GM10248 (cell line): ENCODE results near the gene LTBP1.

ENCODE experiments used
- CTCF ChIA-PET: fragments of 300-600 bp; sonication (Branson Sonifier 250); formaldehyde crosslinking; extraction: SDS; loops from one replicate; lab custom pipeline; 2021; ENCODE audit warnings: antibody characterized with exemption; lab: Yijun Ruan, JAX
- POLR2A ChIA-PET: fragments of 350-650 bp; sonication (Branson Sonifier 250); formaldehyde crosslinking; extraction: SDS; loops from one replicate; lab custom pipeline; 2020; ENCODE audit warnings: antibody characterized with exemption; lab: Yijun Ruan, JAX
- DNase-seq: peaks from one replicate; pipeline ENCODE4 v3.0.0; 2012; ENCODE audit errors: extremely low spot score
- TF ChIP-seq, protein P1 (sequence below): IDR thresholded peaks from 2 replicates; pipeline ENCODE4 v1.5.1; 2012; ENCODE audit warnings: mild to moderate bottlenecking, low read depth; ENCODE audit errors: extremely low read depth, missing control alignments, control extremely low read depth

LTBP1 gene

DNA sequence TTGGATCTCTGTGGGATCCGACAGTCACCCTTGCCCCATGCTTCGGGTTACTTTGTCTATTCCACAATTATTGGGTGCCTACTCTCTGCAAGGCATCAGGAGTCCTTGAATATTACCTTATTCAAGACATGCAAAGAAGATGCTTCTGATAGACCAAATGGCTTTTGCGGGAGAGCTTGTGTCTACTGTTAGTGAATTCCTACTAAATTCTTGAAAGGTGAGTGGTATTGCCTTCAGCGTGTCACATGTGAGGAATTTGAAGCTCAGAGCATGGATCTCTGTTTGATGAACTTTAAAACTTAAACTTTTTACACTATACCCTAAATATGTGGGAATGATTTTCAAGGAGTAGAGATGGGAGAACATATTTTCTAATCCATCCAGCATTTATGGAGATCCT lies 184.4 kb downstream of the LTBP1 start:
- ChIA-PET CTCF (interaction anchor here (1.4 kb wide), 1 partner anchor 10 kb away, joined by 3 read pairs; no protein-coding TSS in a partner anchor), POLR2A (no interaction called here)
- DNase-seq, result no peak
- TF ChIP-seq, protein P1, sequence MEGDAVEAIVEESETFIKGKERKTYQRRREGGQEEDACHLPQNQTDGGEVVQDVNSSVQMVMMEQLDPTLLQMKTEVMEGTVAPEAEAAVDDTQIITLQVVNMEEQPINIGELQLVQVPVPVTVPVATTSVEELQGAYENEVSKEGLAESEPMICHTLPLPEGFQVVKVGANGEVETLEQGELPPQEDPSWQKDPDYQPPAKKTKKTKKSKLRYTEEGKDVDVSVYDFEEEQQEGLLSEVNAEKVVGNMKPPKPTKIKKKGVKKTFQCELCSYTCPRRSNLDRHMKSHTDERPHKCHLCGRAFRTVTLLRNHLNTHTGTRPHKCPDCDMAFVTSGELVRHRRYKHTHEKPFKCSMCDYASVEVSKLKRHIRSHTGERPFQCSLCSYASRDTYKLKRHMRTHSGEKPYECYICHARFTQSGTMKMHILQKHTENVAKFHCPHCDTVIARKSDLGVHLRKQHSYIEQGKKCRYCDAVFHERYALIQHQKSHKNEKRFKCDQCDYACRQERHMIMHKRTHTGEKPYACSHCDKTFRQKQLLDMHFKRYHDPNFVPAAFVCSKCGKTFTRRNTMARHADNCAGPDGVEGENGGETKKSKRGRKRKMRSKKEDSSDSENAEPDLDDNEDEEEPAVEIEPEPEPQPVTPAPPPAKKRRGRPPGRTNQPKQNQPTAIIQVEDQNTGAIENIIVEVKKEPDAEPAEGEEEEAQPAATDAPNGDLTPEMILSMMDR, result no peak

DNA sequence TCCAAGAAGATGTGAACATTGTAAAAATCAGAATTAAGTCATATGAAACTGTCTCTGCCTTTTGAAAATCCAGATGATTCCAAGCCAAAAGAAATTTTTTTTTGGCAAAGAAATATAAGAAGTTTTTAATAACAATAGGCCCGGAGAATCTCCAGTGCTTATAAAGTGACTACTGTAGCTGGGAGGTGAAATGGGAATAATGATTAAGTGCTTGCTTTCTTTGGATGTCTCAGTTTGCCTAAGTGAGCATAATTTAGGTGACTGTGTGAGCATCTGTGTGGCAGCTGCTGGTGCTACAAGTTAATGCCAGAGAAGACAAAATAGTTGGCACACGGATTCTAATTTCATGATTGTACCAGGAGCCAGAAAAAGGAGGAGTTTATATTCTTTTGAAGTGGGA lies 185.0 kb downstream of the LTBP1 start:
- TF ChIP-seq, protein P1, result no peak
- ChIA-PET POLR2A (no interaction called here), CTCF (interaction anchor here (1.4 kb wide), 1 partner anchor 9 kb away, joined by 3 read pairs; no protein-coding TSS in a partner anchor)
- DNase-seq, result no peak

DNA sequence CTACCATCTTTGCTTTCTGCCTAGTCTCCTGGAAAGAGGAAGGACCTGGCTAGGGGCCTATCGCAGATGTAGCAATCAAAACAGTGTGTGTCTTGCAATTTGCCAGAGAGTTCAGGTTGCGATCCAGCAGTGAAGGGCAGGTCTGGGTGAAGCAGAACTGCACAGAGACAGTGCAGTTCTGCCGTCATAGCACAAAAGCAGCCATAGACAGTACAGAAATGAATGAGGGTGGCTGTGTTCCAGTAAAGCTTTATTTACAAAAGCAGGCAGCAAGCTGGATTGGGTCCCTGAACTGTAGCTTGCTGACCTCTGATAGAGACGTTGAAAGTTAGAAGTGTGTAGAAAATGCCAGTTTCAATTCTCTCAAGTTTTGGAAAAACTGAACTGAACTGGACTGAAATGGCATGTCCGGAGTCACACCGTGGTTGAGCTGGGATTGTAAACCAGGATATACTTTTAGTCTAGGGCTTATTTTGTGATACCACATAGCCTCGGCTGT lies 186.8 kb downstream of the LTBP1 start:
- no peak for DNase-seq
- ChIA-PET CTCF (no interaction called here), POLR2A (no interaction called here)
- TF ChIP-seq, protein P1, result no peak

DNA sequence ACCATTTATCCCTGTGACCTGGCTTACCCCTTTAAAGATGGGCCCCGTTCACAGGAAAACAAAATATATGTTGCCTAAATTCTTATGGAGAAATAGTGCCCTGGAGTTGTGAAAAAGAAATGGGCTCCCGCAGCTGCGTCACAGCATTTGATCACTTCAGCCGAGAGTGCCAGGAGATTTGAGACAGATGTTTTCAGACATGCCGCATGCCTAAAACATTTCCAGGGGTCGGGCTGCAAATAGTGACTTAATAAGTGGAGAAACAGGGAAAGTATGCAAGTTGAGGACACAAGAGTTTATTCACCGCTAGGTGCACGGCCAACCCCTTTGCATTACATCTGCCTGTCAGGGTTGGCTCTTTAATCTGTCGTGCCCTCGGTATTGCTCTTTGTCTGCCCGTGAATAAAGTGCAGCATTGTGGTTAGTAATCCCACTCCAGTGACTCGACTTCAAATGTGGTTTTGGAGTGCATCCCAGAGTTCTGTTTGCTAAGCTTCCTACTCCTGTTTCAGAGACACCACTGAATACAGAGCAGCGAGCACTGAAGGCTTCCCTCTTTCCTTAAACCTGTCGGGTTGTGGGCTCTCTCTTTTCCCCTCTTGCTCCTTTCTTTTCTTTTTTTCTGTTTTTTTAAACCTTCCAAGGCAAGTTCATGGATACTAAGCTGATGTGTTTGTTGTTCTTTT lies 187.5 kb downstream of the LTBP1 start:
- CTCF ChIA-PET, result no interaction called here
- TF ChIP-seq, protein P1, result no peak
- no peak for DNase-seq
- POLR2A ChIA-PET, result no interaction called here

DNA sequence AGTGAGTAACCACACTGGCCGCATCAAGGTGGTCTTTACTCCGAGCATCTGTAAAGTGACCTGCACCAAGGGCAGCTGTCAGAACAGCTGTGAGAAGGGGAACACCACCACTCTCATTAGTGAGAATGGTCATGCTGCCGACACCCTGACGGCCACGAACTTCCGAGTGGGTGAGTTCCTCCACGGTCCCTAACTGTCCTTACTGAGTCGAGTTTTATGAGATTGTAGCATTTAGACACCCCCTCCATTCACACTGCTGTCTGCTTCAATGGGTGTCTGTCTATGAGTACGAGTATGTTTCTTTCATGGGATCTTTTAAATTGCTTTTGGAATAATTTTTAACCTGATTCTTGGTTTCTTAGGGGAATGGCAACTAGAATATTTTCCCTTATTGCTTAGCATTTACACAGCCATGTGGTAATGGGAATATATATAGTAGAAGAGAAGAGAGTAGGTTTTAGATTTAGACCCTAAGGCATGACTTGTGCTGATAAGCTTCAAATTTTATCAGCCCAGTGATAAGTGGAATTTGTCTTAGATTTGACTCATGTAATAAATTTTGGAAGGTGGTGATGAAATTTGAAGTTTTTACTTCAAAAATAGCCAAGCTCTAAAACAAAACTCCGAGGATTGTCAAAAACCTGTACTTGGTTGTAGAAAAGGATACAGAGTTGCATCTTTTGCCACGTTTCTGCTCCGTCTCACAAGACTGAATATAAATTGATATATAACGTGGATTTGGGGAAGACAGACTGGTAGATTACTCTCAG lies 188.2 kb downstream of the LTBP1 start:
- POLR2A ChIA-PET, result no interaction called here
- CTCF ChIA-PET, result no interaction called here
- TF ChIP-seq, protein P1, result no peak
- DNase-seq, result no peak

DNA sequence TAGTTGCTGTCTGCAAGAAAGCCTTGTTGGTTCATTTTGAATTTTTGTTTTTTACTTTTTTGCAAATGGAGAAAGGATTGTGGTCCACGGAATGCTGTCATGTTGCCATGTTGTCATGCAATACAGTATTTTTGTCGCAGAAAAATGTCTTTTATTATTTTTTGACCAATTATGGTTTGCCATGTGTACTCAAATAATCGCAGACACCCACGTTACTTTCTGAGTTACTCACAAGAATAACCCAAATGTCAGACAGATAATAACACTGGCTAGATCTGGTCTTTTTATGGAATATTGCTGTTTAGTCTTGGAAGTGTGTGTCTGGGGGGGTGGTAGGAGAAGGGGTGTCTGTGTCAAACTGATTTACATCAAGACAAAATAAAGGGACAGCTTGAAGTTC lies 188.9 kb downstream of the LTBP1 start:
- DNase-seq, result no peak
- CTCF ChIA-PET, result no interaction called here

More for the DNA sequence above, 188.9 kb downstream of the LTBP1 start:
- TF ChIP-seq, protein P1, result no peak
- POLR2A ChIA-PET, result no interaction called here
